OCI-LY3 (cell line): Measurements from ENCODE around the gene OTUD5.

Experiments
- H2AFZ ChIP-seq: fragments of 200-600, 300-600 bp; shearing (Covaris generic); 2 replicates; pipeline ENCODE4 v1.6.0; 2014; ENCODE audit warnings: antibody characterized with exemption, low read depth, low read length
- H3K27ac ChIP-seq: fragments of 200-600, 300-600 bp; sonication (generic); 2 replicates; pipeline ENCODE4 v1.5.1; 2014; ENCODE audit warnings: mild to moderate bottlenecking, low read length, moderate library complexity, mixed read lengths
- H3K27me3 ChIP-seq: fragments of 200-600, 300-600 bp; sonication (generic); 2 replicates; pipeline ENCODE4 v1.6.1; 2014; ENCODE audit warnings: low read depth, low read length, mixed read lengths
- H3K36me3 ChIP-seq: fragments of 200-600, 300-600 bp; sonication (generic); replicated peaks from 2 replicates; pipeline ENCODE3; 2014; ENCODE audit warnings: low read depth, low read length, mixed read lengths
- H3K4me1 ChIP-seq: fragments of 300-600, 200-600 bp; sonication (generic); 2 replicates; pipeline ENCODE4 v1.6.1; 2014; ENCODE audit warnings: low read length, mixed read lengths
- H3K4me2 ChIP-seq: fragments of 200-600, 300-600 bp; sonication (generic); 2 replicates; pipeline ENCODE4 v1.6.1; 2014; ENCODE audit warnings: low read length, mixed read lengths
- H3K4me3 ChIP-seq: fragments of 300-600, 200-600 bp; sonication (generic); 2 replicates; pipeline ENCODE4 v1.5.1; 2014; ENCODE audit warnings: antibody characterized with exemption, mild to moderate bottlenecking, low read length, moderate library complexity
- H3K79me2 ChIP-seq: fragments of 300-600, 200-600 bp; shearing (Covaris generic); 2 replicates; pipeline ENCODE4 v1.6.1; 2014; ENCODE audit warnings: mild to moderate bottlenecking, low read length, mixed read lengths
- H3K9ac ChIP-seq: fragments of 300-600, 200-600 bp; shearing (Covaris generic); 2 replicates; pipeline ENCODE4 v1.6.0; 2014; ENCODE audit warnings: mild to moderate bottlenecking, low read length, moderate library complexity
- H3K9me3 ChIP-seq: fragments of 200-600, 300-600 bp; shearing (Covaris generic); 2 replicates; pipeline ENCODE4 v1.6.1; 2014; ENCODE audit warnings: low read length, mixed read lengths; ENCODE audit not compliant: insufficient read depth
- H4K20me1 ChIP-seq: fragments of 200-600, 300-600 bp; sonication (generic); 2 replicates; pipeline ENCODE4 v1.6.1; 2016; ENCODE audit warnings: low read length, mixed read lengths; ENCODE audit not compliant: insufficient read depth
- EZH2phosphoT487 ChIP-seq: fragments of 200-600 bp; shearing (Covaris generic); IDR thresholded peaks from 2 replicates; pipeline ENCODE4 v1.6.1; 2018; ENCODE audit warnings: antibody characterized with exemption, mixed run types, low read depth
- TF ChIP-seq, protein P1 (sequence below): fragments of 200-600, 300-600 bp; sonication (generic); IDR thresholded peaks from 2 replicates; pipeline ENCODE4 v1.5.1; 2014; ENCODE audit warnings: antibody characterized with exemption, low read length, low read depth

The OTUD5 gene

DNA sequence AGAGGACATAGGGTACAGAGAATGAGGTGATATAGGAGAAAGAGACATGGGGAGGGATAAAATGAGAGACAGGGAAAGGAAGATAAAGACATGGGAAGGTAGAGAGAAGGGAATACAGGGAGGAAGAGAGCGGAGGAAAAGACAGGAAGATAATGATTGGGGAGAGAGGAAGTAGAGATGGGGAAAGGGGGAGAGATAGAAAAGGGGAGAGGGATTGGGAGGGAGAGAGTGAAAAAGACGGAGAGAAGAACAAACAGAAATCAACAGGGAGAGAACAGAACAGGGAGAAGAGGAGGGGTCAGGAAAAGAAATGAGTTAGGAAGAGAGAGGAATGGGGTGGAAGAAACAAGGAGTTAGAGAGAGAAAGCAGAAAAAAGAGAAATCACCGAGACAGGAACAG lies 40.0 kb upstream of the OTUD5 start:
- Histone ChIP-seq H3K36me3 (peaks cover 34% of the 10 kb centered on the region), H3K27me3 (no peaks in the 10 kb centered on the region), H4K20me1 (peaks cover 8% of the 10 kb centered on the region; the same call in 1 of the 2 replicates), H3K4me1 (peaks cover 8% of the 10 kb centered on the region; the same call in 1 of the 2 replicates), H2AFZ (no peak overlapping the region), H3K79me2 (peaks cover 27% of the 10 kb centered on the region), H3K4me3 (no peak overlapping the region), H3K9ac (no peak overlapping the region), H3K4me2 (no peak overlapping the region), H3K9me3 (no peaks in the 10 kb centered on the region), H3K27ac (no peak overlapping the region)
- TF ChIP-seq EZH2phosphoT487 = no peak
- TF ChIP-seq, protein P1, sequence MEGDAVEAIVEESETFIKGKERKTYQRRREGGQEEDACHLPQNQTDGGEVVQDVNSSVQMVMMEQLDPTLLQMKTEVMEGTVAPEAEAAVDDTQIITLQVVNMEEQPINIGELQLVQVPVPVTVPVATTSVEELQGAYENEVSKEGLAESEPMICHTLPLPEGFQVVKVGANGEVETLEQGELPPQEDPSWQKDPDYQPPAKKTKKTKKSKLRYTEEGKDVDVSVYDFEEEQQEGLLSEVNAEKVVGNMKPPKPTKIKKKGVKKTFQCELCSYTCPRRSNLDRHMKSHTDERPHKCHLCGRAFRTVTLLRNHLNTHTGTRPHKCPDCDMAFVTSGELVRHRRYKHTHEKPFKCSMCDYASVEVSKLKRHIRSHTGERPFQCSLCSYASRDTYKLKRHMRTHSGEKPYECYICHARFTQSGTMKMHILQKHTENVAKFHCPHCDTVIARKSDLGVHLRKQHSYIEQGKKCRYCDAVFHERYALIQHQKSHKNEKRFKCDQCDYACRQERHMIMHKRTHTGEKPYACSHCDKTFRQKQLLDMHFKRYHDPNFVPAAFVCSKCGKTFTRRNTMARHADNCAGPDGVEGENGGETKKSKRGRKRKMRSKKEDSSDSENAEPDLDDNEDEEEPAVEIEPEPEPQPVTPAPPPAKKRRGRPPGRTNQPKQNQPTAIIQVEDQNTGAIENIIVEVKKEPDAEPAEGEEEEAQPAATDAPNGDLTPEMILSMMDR = no peak

DNA sequence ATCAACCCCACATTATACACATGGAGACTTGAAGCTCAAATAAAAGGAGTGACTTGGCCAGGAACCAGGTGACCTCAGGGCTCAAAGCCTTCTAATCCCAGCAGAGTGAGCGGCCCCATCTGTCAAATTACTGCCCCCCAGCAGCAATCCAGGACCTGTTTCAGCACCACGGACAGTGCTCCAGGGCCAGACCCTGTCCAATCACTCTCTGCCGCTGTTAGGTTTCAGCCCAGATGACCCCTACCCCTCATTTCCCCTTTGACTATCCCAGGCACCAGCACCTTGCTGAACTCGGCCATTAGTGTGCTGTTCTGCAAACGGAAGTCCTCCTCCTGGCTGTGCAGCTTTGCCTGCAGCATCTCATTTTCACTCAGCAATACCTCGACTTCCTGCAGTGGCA lies 39.6 kb upstream of the OTUD5 start:
- H3K27ac ChIP-seq = no peak overlapping the region
- peaks cover 26% of the 10 kb centered on the region for H3K79me2 ChIP-seq
- TF ChIP-seq, protein P1 = no peak
- TF ChIP-seq EZH2phosphoT487 = no peak
- H3K36me3 ChIP-seq = peaks cover 35% of the 10 kb centered on the region
- H3K4me1 ChIP-seq = peaks cover 8% of the 10 kb centered on the region; the same call in 1 of the 2 replicates
- no peaks in the 10 kb centered on the region for H3K9me3 ChIP-seq
- peaks cover 8% of the 10 kb centered on the region; the same call in 1 of the 2 replicates for H4K20me1 ChIP-seq
- no peak overlapping the region for H3K4me3 ChIP-seq
- no peaks in the 10 kb centered on the region for H3K27me3 ChIP-seq
- H3K4me2 ChIP-seq = no peak overlapping the region
- H3K9ac ChIP-seq = no peak overlapping the region
- H2AFZ ChIP-seq = no peak overlapping the region

DNA sequence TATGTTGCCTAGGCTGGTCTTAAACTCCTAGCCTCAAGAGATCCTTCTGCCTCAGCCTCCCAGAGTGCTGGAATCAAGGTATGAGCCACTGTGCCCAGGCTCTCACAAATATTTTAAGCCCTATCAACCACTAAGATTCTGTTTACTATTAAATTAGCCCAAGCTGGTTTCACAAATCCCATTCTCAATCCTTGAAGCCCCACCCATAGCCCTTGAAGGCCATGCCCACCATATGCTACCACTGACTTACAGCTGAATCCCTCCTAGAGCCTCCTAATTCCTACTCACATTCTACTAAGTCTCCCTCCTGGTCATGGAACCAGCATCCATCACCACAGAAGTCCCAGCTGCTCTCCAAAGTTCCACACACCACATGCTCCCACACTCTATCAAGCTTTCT lies 34.9 kb upstream of the OTUD5 start:
- no peaks in the 10 kb centered on the region for H3K9me3 ChIP-seq
- TF ChIP-seq, protein P1 = no peak
- no peak overlapping the region for H2AFZ ChIP-seq
- H3K36me3 ChIP-seq = peaks cover 34% of the 10 kb centered on the region
- no peaks in the 10 kb centered on the region for H3K4me1 ChIP-seq
- H3K4me3 ChIP-seq = no peak overlapping the region
- no peak overlapping the region for H3K4me2 ChIP-seq
- H3K79me2 ChIP-seq = no peaks in the 10 kb centered on the region
- peaks cover 4% of the 10 kb centered on the region; the same call in 1 of the 2 replicates for H4K20me1 ChIP-seq
- H3K9ac ChIP-seq = no peak overlapping the region
- H3K27me3 ChIP-seq = no peaks in the 10 kb centered on the region
- H3K27ac ChIP-seq = no peak overlapping the region

DNA sequence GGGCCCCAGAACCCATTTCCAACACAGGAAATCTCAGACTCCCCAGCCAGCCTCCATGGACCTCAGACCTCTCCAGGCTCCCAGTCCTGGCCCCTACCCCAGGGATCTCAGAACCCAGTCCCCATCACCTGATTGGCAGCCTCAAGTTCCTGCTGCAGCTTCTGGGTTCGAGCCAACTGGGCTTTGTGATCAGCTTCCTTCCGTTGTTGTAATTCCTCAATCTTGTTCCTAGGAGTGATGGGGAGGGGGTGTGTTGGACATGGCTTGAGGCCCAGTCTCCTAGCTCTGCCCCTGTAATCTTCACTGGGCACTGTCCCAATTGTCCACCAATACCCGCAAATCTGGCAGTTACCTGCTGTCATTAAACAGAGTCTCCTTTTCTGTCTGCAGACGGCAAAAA lies 32.1 kb upstream of the OTUD5 start:
- no peak overlapping the region for H3K4me3 ChIP-seq
- no peak overlapping the region for H3K27ac ChIP-seq
- H4K20me1 ChIP-seq = no peaks in the 10 kb centered on the region
- no peak for TF ChIP-seq EZH2phosphoT487
- TF ChIP-seq, protein P1 = no peak
- no peak overlapping the region for H2AFZ ChIP-seq
- H3K9ac ChIP-seq = no peak overlapping the region
- no peaks in the 10 kb centered on the region for H3K27me3 ChIP-seq
- H3K79me2 ChIP-seq = no peaks in the 10 kb centered on the region
- no peaks in the 10 kb centered on the region for H3K9me3 ChIP-seq
- H3K36me3 ChIP-seq = peaks cover 18% of the 10 kb centered on the region
- H3K4me2 ChIP-seq = no peak overlapping the region
- no peaks in the 10 kb centered on the region for H3K4me1 ChIP-seq
